ENCODE results near the gene UNC5CL. TPM values are rescaled to one million over a fixed set of nuclear protein-coding genes. Genes with fewer than 3 reads are reported as not detected.

The UNC5CL gene
- total RNA-seq, 1 experiment from 2014 or later, result 5.5 TPM

- H3K27me3 ChIP-seq (replicated peaks; ENCODE audit: control insufficient read depth, insufficient read depth, low read length), result no peaks in the 10 kb centered on the region
- Mint-ChIP-seq H3K4me1 (ENCODE audit: low read depth, unreplicated experiment) (peaks cover 13% of the 10 kb centered on the region), H3K27ac (ENCODE audit: unreplicated experiment) (no peak overlapping the region), H3K27me3 (ENCODE audit: insufficient read depth, unreplicated experiment) (no peaks in the 10 kb centered on the region), H3K9me3 (ENCODE audit: unreplicated experiment) (no peaks in the 10 kb centered on the region), H3K36me3 (ENCODE audit: insufficient read depth, unreplicated experiment) (no peaks in the 10 kb centered on the region), H3K4me3 (ENCODE audit: unreplicated experiment) (no peak overlapping the region)
- no peak for DNase-seq
- H3K4me1 ChIP-seq, result peaks cover 12% of the 10 kb centered on the region; the same call in 1 of the 2 replicates
- no peaks in the 10 kb centered on the region for H3K36me3 ChIP-seq (ENCODE audit: control insufficient read depth, insufficient read depth, low read length)
- CTCF ChIA-PET, result no interaction called here
- intact Hi-C loops (cut with micrococcal nuclease; ENCODE audit: unreplicated experiment), result no loop called here
- no TSS peak for BruUV-seq (replicated peaks)
- H3K9me3 ChIP-seq, result no peaks in the 10 kb centered on the region
- POLR2A ChIA-PET, result no interaction called here
- no peak for TF ChIP-seq CTCF (IDR thresholded peaks at IDR 0.05; ENCODE audit: insufficient read depth in 1 of 2, low read depth in 1 of 2, low read length in 1 of 2, severe bottlenecking in 1 of 2, unreplicated experiment in 1 of 2)
- H3K4me3 ChIP-seq (ENCODE audit: low read depth, low read length), result no peak overlapping the region
Observed at GRCh38 chr6:40986921-40987819, 51.9 kb downstream of the UNC5CL start.

- no peak for TF ChIP-seq CTCF (IDR thresholded peaks at IDR 0.05; ENCODE audit: insufficient read depth in 1 of 2, low read depth in 1 of 2, low read length in 1 of 2, severe bottlenecking in 1 of 2, unreplicated experiment in 1 of 2)
- Mint-ChIP-seq H3K4me3 (ENCODE audit: unreplicated experiment) (no peak overlapping the region), H3K27me3 (ENCODE audit: insufficient read depth, unreplicated experiment) (no peaks in the 10 kb centered on the region), H3K27ac (ENCODE audit: unreplicated experiment) (no peak overlapping the region), H3K9me3 (ENCODE audit: unreplicated experiment) (no peaks in the 10 kb centered on the region), H3K4me1 (ENCODE audit: low read depth, unreplicated experiment) (peaks cover 13% of the 10 kb centered on the region), H3K36me3 (ENCODE audit: insufficient read depth, unreplicated experiment) (no peaks in the 10 kb centered on the region)
- no peaks in the 10 kb centered on the region for H3K36me3 ChIP-seq (ENCODE audit: control insufficient read depth, insufficient read depth, low read length)
- BruUV-seq (replicated peaks), result no TSS peak
- H3K9me3 ChIP-seq, result no peaks in the 10 kb centered on the region
- ChIA-PET CTCF (no interaction called here), POLR2A (no interaction called here)
- H3K27me3 ChIP-seq (replicated peaks; ENCODE audit: control insufficient read depth, insufficient read depth, low read length), result no peaks in the 10 kb centered on the region
- DNase-seq, result no peak
- intact Hi-C loops (cut with micrococcal nuclease; ENCODE audit: unreplicated experiment), result no loop called here
- peaks cover 12% of the 10 kb centered on the region; the same call in 1 of the 2 replicates for H3K4me1 ChIP-seq
- H3K4me3 ChIP-seq (ENCODE audit: low read depth, low read length), result no peak overlapping the region
Observed at GRCh38 chr6:40986364-40986763, 52.7 kb downstream of the UNC5CL start.

- Histone ChIP-seq H3K4me1 (no peaks in the 10 kb centered on the region), H3K36me3 (ENCODE audit: control insufficient read depth, insufficient read depth, low read length) (no peaks in the 10 kb centered on the region), H3K4me3 (ENCODE audit: low read depth, low read length) (no peak overlapping the region), H3K27me3 (replicated peaks; ENCODE audit: control insufficient read depth, insufficient read depth, low read length) (no peaks in the 10 kb centered on the region), H3K9me3 (no peaks in the 10 kb centered on the region)
- H3K27me3 Mint-ChIP-seq (ENCODE audit: insufficient read depth, unreplicated experiment), result no peaks in the 10 kb centered on the region
- ChIA-PET POLR2A (no interaction called here), CTCF (no interaction called here)
- peaks cover 7% of the 10 kb centered on the region for H3K4me1 Mint-ChIP-seq (ENCODE audit: low read depth, unreplicated experiment)
- H3K9me3 Mint-ChIP-seq (ENCODE audit: unreplicated experiment), result no peaks in the 10 kb centered on the region
- BruUV-seq (replicated peaks), result no TSS peak
- DNase-seq, result no peak
- H3K36me3 Mint-ChIP-seq (ENCODE audit: insufficient read depth, unreplicated experiment), result no peaks in the 10 kb centered on the region
- no peak overlapping the region for H3K4me3 Mint-ChIP-seq (ENCODE audit: unreplicated experiment)
- no peak overlapping the region for H3K27ac Mint-ChIP-seq (ENCODE audit: unreplicated experiment)
- intact Hi-C loops (cut with micrococcal nuclease; ENCODE audit: unreplicated experiment), result no loop called here
- TF ChIP-seq CTCF (IDR thresholded peaks at IDR 0.05; ENCODE audit: insufficient read depth in 1 of 2, low read depth in 1 of 2, low read length in 1 of 2, severe bottlenecking in 1 of 2, unreplicated experiment in 1 of 2), result no peak
Observed at GRCh38 chr6:40983752-40984151, 55.3 kb downstream of the UNC5CL start.
